ENCODE measurements around the gene METTL16. TPM values are rescaled to one million over a fixed set of nuclear protein-coding genes. Genes with fewer than 3 reads are reported as not detected.

The METTL16 gene
- total and polyA plus RNA-seq, 12 donors, result 9.9 to 31.9 (median 26.5) TPM

DNA sequence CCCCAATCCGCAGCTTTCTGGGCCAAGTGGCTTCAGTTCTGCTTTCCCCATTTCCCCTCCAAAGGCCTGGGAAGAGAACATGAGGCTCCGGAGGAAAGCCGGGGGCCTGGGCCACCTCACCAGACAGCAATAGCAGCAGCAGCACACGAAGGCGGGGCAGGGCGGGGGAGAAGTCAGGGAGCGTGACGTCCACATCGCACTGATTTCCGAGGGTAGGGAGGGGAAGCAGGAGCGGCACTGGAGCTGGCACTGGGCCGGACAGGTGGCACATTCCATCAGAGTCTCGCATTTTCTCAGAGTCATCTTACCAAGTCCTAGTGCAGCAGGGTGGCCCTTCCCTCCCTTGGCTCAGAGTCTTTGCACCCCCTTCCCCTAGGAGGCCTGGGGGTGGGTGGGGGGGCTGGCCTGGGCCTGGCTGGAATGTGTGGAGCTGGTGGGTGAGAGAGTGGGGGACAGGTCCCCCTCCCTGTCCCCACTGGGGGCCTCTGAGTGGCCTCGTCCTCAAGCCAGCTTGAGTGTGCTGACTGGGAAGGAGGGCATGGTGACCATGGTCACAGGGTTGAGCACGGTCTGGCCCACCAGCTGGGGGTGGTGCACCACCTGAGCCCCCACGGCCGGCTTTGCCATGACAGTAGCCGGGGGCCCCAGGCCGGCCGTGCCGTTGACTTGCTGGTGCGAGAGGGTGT is 125.1 kb downstream of the METTL16 start:
- H3K9me3 ChIP-seq, result no peaks in the 10 kb centered on the region
- no peak overlapping the region for H3K4me3 ChIP-seq
- H3K27me3 ChIP-seq, result no peaks in the 10 kb centered on the region
- 86 to 87% methylated on average over 22 of the region's 22 CpGs for whole genome bisulfite sequencing, 2 donors
- TF ChIP-seq, protein P1, sequence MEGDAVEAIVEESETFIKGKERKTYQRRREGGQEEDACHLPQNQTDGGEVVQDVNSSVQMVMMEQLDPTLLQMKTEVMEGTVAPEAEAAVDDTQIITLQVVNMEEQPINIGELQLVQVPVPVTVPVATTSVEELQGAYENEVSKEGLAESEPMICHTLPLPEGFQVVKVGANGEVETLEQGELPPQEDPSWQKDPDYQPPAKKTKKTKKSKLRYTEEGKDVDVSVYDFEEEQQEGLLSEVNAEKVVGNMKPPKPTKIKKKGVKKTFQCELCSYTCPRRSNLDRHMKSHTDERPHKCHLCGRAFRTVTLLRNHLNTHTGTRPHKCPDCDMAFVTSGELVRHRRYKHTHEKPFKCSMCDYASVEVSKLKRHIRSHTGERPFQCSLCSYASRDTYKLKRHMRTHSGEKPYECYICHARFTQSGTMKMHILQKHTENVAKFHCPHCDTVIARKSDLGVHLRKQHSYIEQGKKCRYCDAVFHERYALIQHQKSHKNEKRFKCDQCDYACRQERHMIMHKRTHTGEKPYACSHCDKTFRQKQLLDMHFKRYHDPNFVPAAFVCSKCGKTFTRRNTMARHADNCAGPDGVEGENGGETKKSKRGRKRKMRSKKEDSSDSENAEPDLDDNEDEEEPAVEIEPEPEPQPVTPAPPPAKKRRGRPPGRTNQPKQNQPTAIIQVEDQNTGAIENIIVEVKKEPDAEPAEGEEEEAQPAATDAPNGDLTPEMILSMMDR (IDR thresholded peaks at IDR 0.05), result no peak
- H3K27ac ChIP-seq, result no peak overlapping the region
- intact Hi-C loops (cut with DNase I), result loop anchor here in 1 of 10 donors (10.0 kb wide), 1 partner anchor 1658 kb away; no protein-coding TSS in a partner anchor
- H3K36me3 ChIP-seq, result peaks cover 0 to 46% (median 13%) of the 10 kb centered on the region in 9 donors
- DNase-seq, result no peak
- no peak for ATAC-seq
- H3K4me1 ChIP-seq, result peaks cover 16 to 49% (median 34%) of the 10 kb centered on the region in 9 donors

GRCh38 chr17:2385240-2386210 is 126.2 kb downstream of the METTL16 start:
- intact Hi-C loops (cut with DNase I), result loop anchor here in 1 of 10 donors (10.0 kb wide), 1 partner anchor 1659 kb away; no protein-coding TSS in a partner anchor
- Histone ChIP-seq H3K4me3 (no peak overlapping the region), H3K27me3 (no peaks in the 10 kb centered on the region), H3K27ac (peak overlapping the region in 1 of 10 donors; percentile 31), H3K36me3 (peaks cover 0 to 56% (median 13%) of the 10 kb centered on the region in 9 donors), H3K9me3 (no peaks in the 10 kb centered on the region), H3K4me1 (peaks cover 6 to 39% (median 23%) of the 10 kb centered on the region in 9 donors)
- WGBS, 2 donors, result 61 to 67% methylated on average over 18 of the region's 18 CpGs
- no peak for ATAC-seq
- no peak for DNase-seq
- TF ChIP-seq, protein P1 (IDR thresholded peaks at IDR 0.05), result no peak

DNA sequence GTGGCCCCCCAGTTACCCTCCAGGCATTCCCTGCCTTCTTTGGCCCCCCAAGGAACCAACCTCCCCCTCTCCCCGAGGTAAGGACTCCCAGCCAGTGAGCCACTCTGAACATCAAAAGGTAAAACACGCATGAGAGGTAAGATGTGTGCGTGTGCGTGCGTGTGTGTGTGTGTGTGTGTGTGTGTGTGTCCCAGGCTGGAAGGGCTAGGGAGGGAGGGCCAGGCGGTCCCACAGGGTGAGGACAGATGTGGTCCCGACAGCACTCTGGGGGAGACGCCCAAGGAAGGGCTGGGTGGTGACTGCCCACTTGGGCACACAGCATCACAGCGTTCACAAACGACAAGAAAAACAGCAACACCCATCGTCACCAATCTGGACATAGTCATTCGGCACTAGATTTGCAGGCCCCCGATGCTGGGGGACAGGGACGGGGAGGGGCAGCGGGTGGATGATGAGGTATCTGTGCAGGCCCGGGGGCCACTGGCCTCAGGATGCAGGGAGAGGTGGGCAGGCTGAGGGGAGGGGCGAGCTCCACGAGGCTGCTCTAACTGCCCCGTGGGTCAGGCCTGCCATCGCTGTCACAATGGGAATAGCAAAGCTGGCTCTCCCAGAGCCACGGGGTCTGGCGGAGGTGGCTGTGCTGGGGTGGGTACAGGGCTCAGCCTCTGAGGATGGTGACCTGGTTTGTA is 127.1 kb downstream of the METTL16 start:
- H3K9me3 ChIP-seq, result no peaks in the 10 kb centered on the region
- H3K36me3 ChIP-seq, result peaks cover 0 to 57% (median 15%) of the 10 kb centered on the region in 9 donors
- no peak for DNase-seq
- peak overlapping the region in 1 of 10 donors; percentile 31 for H3K27ac ChIP-seq
- intact Hi-C loops (cut with DNase I), result loop anchor here in 1 of 10 donors (10.0 kb wide), 1 partner anchor 1660 kb away; no protein-coding TSS in a partner anchor
- TF ChIP-seq, protein P1 (IDR thresholded peaks at IDR 0.05), result no peak
- H3K27me3 ChIP-seq, result no peaks in the 10 kb centered on the region
- no peak for ATAC-seq
- 73% methylated on average over 22 of the region's 22 CpGs for WGBS, 2 donors
- H3K4me3 ChIP-seq, result no peak overlapping the region
- H3K4me1 ChIP-seq, result peaks cover 0 to 30% (median 14%) of the 10 kb centered on the region in 9 donors

Measured in heart right ventricle (tissue), 16 donors.